ELR (cell line): ENCODE measurements around the gene RIMS3.

ENCODE experiments used
- DNase-seq: peaks from one replicate; pipeline ENCODE4 v3.0.0-alpha.2; 2015; ENCODE audit warnings: low read depth

RIMS3 gene

DNA sequence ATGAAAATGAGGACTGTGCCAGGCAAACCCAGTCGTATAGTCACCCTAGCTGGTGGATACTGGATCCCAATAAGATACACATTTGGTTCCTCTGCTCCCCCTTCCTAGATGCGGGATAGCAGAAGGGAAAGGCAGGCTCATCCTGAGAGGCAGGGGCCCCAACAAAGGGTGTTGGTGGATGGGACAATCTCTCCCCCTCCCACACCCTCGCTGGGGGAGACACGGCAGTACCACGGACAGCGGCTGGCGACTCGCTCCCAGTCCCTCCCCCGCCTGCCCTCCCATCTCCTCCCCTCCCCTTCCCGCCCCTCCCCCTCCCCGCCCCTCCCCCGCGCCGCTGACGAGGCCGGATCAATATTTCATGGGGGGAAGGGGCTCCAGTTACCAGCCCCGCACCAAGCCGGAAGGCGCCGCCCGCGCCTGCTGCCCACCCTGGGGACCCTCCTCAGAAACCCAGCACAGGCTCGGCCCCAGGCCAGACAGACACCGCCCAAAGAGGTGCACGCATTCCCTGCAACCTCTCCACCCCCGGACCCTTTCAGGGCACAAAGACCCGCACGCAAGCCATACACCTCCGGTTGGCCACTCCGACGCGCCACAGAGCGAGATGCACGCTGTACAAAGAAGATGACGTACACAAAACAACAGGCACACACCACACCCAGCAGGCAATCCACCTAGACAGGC lies 11.5 kb downstream of the RIMS3 start:
- no peak for DNase-seq

DNA sequence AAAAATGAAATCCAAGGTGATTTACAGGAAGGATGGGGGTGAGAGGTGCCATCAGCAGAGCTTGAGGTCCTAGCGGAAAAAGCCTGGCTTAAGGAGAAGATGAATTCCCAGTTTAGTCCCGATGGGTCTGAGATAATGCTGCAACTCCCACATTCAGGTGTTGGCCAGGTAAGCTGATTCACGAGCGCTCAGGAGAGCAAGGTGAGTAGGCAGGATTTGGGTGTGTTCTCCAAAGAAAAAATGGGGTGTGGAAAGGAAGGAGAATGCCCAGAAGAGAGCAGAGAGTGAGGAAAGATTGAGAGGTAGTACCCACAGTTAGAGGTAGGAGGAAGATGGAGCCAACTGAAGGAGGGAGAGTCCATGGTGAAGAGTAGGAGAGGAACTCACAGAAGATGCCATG lies 12.5 kb downstream of the RIMS3 start:
- no peak for DNase-seq

DNA sequence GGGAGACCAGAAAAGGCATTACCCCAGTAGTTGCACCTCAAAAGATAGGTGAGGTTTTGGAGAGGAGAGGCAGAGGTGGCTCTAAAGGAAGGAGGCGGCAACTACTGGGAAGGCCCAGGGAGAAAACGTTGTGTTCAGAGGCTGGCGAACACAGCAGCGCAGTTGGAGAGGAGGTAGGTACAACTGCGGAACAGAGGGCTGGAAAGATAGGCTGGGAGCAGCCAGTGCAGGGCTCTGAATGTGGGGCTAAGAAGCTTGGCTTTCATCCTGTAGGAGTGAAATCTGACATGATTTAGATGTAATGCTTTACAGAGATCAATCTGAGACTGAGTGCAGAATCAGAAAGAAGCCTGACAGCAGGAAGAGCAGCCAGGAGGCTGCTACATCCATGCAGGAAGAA lies 13.0 kb downstream of the RIMS3 start:
- no peak for DNase-seq

DNA sequence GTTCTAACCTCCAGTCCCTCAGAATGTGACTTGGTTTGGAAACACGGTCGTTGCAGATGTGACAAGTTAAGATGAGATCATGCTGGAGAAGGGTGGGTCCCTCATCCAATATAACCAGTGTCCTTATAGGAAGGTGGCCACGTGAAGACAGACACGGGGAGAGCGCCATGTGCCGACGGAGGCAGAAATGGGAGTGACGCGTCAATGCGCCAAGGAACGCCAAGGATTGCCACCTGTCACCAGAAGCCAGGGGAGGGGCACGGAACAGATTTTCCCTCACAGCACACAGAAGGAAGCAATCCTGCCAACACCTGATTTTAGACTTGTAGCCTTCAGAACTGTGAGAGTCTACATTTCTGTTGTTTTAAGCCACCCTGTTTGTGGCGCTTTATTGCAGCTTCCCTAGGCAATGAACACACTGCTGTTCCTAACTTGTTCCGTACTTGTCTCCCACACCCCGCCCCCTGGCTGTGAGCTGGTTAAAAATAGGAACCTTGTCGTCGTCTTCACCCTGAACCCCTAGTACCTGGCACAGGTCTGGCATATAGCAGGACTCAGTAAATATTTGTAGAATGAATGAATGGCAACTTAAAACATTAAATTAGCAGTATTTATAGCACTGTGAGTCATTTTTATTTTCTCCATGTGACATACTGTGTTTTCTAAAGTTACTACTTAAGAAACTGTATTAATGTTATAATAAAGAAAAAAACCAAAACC lies 14.2 kb downstream of the RIMS3 start:
- DNase-seq = no peak

DNA sequence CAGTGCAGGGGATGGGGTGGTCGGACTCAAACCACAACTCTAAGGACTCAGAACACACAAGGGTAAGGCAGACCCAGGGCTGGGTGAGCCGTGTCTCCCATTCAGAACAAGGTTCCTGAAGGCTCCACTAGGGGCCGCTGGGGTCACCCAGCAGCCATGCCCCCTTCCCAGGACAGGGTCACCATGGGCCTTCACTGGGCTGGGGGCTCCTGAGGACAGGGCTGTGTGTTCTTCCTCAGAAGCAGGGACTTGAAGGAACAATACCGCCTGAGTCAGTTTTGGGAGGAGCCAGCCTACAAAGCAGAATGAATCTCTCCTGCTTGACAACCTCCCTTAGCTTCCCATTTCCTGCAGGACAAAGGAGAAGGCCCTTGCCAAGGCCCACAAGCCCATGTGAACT lies 15.4 kb downstream of the RIMS3 start:
- DNase-seq = no peak

DNA sequence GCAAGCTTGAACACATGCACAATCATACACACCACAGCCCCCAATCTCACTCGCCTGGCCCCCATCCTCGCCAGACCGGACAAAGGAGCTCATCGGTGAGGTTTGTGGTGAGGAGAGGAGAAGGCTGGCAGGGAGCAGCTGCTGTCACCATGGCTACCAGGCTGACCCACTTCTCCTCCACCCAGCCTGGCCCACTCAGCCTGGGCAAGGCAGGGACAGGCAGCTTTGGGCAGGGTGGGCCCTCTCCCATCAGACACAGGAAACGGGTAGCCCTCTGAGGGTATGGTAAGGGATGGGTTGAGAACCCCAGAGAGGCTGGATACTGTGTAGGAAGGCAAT lies 15.9 kb downstream of the RIMS3 start:
- DNase-seq = no peak

DNA sequence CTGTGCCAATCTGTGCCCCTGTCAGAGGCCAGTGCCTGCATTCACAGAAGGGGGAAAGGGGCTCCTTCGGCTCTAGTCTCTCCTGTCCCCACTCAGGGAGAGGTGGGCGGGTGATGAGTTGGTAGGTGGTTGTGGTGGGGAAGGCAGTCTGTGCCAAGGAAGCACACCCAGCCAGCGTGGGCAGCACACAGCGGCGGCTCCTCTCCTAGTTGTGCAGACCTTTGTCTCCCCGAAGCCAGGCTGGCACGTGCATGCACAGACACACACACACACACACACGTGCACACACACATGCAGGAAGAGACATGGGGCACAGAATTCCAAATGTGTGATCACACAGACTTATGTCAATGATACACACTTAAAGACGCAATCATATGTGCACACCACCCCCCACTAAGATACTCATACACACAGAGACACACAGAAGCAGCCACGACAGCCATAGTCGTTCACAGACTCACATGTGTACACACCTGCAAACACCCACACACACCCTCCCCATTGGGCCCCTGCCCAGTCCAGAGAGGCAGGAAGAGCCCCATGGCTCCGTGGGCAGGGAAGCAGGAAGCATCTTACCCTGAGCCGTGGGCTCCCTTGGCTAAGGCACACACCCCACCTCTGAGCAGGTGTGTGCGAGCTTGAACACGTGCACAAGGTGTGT lies 16.4 kb downstream of the RIMS3 start:
- no peak for DNase-seq

DNA sequence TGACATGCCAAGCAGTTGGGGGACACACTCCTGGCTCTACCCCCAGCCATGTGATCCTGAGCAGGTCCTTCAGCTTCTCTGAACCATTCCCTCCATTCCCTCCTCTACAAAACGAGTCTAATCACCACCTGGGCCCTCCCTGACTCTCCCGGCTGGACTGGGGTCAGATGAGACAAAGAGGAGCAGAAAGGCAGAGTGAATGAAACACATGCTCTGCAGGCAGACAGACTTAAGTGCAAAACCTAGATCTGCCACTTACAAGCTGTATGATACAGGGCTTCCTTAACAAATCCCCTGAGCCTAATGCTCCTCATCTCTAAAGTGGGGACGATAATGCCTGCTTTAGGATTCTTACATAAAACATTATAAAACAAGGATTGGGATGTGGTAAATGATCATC lies 17.3 kb downstream of the RIMS3 start:
- no peak for DNase-seq

DNA sequence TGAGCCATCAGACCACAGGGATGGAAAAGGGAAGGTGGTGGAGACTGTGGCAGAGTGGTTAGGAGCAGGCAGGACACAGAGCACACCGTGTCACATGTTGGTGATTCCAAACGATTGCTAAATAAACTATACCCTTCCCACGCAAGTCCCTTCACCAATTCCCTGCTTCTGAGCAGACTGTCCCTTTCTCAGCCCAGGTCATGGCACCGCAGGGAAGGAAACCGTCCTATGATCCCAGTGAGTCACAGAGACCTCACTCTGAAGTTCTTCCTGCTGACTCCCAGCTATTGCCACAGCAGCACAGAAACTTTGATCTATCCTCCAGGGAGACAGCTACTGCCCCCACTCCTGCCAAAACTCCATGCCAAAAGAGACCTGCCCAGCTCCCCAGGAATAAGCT lies 19.2 kb downstream of the RIMS3 start:
- peak; percentile 67 for DNase-seq

DNA sequence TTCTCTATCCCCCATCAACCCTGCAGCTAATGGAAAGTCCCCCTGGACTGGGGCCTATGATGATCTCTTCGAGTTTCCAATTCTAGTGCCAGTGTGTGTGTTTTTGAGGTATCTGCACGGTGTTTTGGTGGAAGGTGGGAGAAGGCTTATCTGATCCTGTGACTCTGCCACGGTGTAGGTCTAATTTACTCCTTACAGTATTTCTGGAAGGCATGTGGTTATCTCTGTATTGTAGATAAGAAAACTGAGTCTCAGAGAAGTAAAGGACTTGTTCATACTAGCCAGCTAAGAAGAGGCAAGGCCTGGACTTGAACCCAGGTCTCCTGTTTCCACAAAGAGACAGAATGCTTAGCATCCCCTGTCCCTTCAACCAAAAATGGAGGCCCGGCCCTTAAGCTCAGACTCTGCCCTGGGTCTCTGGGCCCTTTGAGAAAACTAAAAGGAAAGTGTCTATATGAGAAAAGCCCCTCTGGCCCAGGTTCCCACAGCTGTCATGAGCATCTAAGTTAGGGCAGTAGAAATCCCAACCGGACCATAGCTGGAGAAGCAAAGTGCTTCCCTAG lies 20.3 kb downstream of the RIMS3 start:
- no peak for DNase-seq

DNA sequence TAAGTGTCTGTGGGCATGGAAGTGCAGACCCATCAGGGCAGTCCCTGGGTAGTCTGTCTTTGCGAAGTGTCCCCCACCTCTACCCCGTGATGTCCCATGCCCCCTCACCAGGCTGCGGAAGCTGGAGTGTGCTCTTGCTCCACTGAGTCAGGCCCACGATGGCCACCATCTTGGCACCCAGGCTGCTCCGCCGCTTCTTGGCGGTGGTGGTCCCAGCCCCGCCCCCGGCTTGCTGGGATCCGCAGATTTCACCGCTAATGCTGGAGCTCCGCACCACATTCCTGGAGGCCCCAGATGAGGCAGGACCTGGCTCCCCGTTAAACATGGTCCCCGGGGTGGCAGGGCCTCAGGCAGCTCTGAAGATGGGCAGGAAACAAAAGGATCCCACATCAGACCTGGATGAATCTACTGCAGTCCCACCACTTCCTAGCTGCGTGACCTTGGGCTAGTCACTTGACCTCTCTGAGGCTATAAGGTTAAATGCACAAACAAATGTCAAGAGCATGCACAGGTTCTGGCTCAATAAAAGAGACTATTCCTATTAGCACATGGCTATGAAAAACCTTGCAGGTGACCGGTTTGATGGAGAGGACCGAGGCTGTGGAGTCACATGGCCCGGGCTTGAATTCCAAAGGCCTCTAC lies 23.8 kb downstream of the RIMS3 start:
- no peak for DNase-seq

DNA sequence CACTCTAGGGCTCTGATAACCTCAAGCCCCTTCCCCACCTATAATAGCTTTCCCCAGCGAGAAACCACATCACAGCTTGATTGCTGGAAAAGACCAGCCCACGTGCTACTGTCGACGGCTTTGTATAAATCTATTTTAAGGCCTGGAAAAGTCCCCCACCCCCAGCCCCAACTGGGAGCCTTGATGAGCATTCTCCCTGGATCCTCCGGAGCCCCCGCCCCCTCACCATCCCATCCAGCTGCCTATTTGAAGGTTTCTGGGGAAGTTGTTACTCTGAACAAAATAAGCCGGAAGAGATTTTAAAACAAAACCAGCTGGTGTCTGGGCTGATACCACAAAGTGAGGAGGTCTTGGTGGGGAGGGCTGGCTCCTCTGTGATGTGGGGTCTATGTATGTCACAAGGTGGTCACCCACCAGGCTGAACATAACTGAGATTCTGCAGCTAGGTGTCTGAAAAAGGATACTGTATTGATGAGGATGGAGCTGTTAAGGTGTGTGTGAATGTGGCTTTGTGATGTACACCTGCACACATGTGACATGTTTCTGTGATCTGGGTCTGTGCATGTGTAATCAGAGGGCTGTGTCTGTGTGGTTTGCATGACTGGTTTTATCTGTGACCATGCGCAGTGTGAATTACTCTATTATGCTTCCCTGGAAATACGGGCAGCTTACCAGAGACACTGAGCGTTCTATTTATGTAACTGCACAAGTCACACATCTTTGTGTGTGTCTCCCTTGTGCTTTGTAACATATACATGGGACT lies 25.0 kb downstream of the RIMS3 start:
- no peak for DNase-seq

DNA sequence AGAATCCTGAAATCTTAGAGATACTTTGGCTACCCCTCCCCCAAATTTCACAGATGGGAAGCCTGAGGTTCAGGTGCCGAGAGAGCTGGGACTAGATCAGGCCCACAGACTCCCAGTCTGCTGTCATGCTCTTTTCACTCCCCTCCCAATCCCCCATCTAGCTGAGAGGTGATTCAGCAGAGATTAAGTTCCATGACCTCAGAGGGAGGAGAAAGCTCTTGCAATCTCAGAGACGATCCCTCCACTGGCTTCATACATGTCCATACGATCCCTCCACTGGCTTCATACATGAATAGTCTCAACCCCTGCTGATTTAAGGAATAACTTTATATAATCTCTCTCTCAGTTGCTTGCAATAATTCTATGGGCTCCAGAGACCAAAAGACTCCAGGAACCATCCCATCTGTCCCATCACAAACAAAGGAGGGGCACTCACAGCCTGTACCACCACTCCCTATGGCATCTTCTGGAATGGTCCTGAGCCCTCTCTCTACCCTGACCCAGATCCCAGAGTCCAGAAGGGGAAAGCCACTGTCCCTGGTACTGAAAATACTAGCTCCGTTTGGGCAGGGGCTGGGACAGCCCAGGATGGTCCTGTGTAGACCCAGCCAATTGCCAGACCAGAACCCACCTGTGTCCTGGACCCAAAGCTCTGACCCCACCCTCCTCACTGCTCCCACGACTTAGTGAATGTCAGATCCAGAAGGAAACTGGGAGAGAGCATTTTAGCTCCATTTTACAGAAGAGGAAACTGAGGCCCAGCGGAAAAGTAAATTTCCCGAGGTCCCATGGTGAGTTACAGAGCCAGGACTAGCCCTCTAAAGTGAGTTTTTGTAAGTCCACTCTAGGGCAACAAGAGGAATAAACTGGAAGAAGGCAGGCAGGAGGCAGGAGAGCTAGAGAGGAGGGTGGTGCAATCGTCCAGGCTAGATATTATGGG lies 27.1 kb downstream of the RIMS3 start:
- DNase-seq = peak; percentile 15

DNA sequence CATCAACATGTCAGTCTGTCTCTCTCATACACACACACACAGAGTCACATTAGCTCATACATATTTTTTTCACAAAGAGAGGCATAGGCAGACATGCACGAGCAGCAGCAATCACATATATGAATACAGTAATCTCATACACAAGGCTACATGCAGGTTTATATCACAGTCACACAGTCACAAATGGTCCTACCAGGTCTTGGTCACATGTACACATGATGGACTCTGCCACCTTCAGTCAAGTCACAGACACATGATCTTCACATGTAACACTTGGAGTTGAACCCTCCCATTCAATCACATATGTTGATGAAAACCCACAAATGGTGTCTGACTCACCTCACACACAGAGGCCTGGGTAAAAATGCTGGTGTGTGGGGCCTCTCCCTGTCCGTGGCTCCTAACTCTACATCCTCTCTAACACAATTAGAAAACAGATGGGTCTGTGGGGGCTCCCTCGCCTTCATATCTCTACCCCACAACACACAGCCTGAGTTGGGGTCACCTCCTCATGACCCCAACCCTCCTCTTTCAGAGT lies 27.9 kb downstream of the RIMS3 start:
- DNase-seq = no peak

DNA sequence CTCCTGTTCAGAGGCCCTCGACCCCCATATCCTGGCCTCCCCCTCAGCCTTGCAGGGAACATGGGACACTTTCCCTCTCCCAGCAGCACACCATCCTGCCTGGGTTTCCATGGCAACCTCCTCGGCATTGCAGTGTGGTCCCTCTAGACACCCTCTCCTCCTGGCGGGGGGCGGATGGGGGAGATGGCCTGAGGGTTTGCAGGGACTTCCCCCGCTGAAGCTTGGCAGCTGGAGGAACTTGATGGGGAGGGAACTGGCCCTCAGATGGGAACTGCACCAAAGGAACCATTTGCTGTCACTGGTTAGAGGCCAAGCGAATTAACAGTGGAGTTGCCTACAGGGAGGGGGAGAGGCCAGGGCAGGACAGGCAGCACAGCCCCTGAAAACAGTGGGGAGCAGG lies 28.7 kb downstream of the RIMS3 start:
- DNase-seq = no peak

DNA sequence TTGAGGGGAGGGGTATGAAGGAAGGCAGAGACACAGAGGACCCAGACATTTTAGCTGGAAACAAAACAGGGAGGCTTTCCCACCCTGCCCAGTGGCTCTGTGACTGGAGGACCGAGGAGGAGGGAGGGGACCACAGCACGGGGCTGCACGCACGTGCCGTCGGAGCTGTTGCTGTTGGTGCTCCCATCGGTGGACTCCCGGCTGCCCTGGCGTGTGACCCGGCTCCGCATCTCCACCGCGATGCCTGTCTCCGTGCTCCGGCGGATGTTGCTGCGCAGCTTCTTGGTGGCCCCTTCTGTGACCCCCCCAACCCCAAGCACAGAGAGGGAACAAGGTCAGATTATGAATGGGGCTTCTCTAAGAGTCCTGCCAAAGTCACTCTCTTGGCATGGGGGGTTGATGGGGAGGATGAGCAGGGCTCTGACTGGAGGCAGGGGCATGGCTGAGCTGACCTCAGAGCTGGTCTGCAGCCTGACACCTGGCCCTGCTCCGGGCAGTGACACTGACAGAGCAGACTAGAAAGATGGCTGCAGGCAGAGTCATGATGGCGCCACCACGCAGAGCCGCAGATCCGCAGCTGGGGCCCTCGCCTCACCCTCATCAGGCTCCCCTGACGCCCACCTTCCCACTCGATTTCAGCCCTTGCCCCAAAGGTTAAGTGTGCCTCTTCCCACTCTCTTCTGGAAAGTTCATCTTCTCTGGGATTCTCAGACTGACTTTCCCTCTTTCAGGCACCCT lies 29.6 kb downstream of the RIMS3 start:
- DNase-seq = no peak

DNA sequence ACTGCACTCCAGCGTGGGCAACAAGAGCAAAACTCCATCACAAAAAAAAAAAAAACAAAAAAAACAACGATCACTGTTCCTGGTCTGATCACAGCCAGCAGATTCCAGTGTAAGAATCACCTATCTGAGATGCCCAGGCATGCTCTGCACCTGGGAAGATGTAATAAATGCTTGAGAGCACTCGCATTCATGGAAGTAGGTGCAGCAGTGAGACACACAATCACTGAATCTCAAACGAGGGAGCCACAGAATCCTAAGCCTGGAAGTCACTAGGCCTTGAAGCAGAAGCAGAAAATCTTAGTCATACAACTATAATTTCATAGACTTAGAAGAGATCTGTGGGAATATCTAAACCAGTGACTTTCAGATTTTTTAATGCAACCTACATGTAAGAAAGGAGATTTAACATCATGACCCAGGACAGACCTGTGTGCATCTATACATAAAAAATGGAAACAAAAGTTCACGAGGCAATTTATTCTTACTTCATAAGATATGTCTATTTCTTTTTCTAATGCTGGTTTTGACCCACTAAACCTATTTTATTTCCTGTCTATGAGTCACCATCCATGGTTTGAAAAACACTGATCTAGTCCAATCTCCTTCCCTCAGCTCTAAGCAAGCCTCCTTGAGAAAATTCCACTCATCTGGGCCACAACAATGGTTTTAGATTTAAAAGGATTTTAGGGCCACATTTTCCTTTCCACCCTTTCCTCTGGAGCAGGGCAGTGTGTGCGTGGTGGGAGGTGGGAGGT lies 30.4 kb downstream of the RIMS3 start:
- peak; percentile 50 for DNase-seq

DNA sequence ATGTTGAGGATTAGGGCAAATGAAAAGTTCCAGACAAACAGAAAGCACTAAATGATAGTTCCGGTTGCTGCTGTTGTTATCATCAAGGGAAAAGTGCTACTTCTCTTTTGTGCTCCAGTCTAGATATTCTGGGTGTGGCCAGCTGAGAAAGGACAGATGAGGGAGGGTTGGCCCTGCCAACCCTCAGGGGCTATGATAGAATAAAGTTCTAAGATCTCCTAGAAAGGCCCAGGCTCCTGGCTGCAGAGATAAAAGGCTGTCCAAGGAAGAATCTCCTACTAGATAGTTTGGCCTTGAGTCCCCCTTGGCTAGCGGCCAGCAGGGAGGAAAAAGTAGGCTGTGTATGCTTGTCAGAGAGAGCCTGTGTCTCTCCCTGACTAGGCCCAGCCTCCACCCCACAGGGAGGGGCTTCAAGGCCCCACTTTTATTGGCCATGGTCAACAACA lies 31.5 kb downstream of the RIMS3 start:
- DNase-seq = no peak

DNA sequence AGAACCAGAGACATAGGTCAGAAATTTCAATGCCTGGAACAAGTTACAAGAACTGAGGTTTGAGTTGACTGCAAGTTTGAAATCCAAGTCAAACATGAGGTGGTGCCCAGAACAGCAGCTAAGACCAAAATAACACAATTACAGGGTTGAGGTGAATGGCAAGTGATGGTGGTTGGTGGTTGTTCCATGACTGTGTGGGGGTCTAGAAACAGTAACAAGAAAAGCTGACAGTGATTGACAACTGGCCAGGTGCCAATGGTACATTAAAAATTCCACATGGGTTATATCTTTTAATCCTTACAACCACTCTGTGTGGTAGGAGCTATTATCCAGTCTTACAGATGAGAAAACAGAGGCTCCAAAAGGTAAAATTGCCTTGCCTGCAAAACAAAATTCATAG lies 32.0 kb downstream of the RIMS3 start:
- no peak for DNase-seq
